Measurements from ENCODE around the gene ZC3H12C. TPM values are rescaled to one million over a fixed set of nuclear protein-coding genes. Genes with fewer than 3 reads are reported as not detected.

ZC3H12C gene
- total RNA-seq, 1 donor from 2014 or later, result 9.7 TPM

- no peaks in the 10 kb centered on the region for H3K27me3 Mint-ChIP-seq (ENCODE audit: unreplicated experiment)
- H3K4me3 Mint-ChIP-seq (ENCODE audit: unreplicated experiment), result no peak overlapping the region
- no peak for TF ChIP-seq CTCF (IDR thresholded peaks at IDR 0.05)
- no peaks in the 10 kb centered on the region for H3K36me3 Mint-ChIP-seq (ENCODE audit: unreplicated experiment)
- H3K9me3 Mint-ChIP-seq (ENCODE audit: unreplicated experiment), result no peaks in the 10 kb centered on the region
- H3K27ac Mint-ChIP-seq (ENCODE audit: unreplicated experiment), result no peak overlapping the region
- DNase-seq (ENCODE audit: extremely low spot score, unreplicated experiment), result no peak
- H3K4me1 Mint-ChIP-seq (ENCODE audit: unreplicated experiment), result peaks cover 7% of the 10 kb centered on the region
Measured at GRCh38 chr11:110174645-110175310, 81.6 kb downstream of the ZC3H12C start.

DNA sequence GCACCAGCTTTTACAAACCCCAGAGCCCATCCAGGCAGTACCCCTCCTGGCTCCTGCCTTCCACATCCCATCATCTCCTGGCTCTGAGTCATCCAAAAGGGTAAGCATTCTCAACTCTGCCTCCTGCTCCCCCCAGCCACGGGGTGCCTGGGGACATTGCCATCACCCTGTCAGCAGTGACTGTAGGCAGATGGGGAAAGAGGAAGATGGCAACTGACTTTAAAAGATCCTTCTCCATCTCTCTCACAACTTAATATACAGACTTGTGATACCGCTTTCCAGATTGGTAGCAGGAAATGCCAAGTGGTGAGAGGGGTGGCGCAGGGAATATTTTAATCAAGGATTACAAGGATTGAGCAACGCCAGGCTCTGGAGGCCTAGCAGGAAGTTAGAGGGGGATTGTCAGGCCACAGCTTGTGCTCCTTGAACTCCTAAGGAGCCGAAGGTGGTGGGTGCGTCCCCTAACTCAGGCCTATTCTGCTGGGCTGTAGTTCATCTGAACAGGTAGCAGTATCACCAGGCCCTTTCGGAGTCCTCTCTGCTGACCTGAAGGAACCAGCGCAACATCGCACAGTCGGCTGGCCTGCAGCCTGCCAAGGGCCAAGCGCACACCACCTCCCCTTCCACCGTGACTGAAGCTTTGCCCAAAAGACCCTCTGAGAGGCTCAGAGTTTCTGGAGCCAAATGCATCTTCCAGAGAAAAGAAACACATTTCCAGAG lies 83.3 kb downstream of the ZC3H12C start:
- Mint-ChIP-seq H3K4me3 (ENCODE audit: unreplicated experiment) (no peak overlapping the region), H3K27me3 (ENCODE audit: unreplicated experiment) (no peaks in the 10 kb centered on the region), H3K4me1 (ENCODE audit: unreplicated experiment) (peaks cover 7% of the 10 kb centered on the region), H3K9me3 (ENCODE audit: unreplicated experiment) (no peaks in the 10 kb centered on the region), H3K27ac (ENCODE audit: unreplicated experiment) (no peak overlapping the region), H3K36me3 (ENCODE audit: unreplicated experiment) (no peaks in the 10 kb centered on the region)
- no peak for TF ChIP-seq CTCF (IDR thresholded peaks at IDR 0.05)
- no peak for DNase-seq (ENCODE audit: extremely low spot score, unreplicated experiment)

DNA sequence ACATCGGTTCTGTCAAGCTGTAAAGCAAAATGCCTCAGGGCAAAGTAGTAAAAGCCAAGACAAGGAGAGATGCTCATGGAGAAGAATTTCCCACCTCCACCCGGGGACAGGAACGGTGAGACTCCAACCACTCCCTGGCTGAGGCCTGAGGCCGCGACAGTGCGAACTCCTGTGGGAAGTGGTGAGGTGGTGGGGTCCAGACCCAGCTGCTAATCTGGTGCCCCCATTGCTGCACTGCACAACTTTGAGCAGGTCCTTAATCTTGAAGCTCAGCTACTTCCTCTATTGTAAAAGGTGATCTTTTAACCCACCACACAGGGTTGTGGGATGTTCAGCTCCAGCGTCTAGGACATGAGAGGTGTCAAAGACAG lies 83.9 kb downstream of the ZC3H12C start:
- H3K4me3 Mint-ChIP-seq (ENCODE audit: unreplicated experiment), result no peak overlapping the region
- no peak overlapping the region for H3K27ac Mint-ChIP-seq (ENCODE audit: unreplicated experiment)

GRCh38 chr11:110179064-110179463 lies 85.9 kb downstream of the ZC3H12C start:
- no peaks in the 10 kb centered on the region for H3K27me3 Mint-ChIP-seq (ENCODE audit: unreplicated experiment)
- no peak for DNase-seq (ENCODE audit: extremely low spot score, unreplicated experiment)
- no peak overlapping the region for H3K4me3 Mint-ChIP-seq (ENCODE audit: unreplicated experiment)
- no peaks in the 10 kb centered on the region for H3K9me3 Mint-ChIP-seq (ENCODE audit: unreplicated experiment)
- peaks cover 7% of the 10 kb centered on the region for H3K4me1 Mint-ChIP-seq (ENCODE audit: unreplicated experiment)
- no peaks in the 10 kb centered on the region for H3K36me3 Mint-ChIP-seq (ENCODE audit: unreplicated experiment)
- H3K27ac Mint-ChIP-seq (ENCODE audit: unreplicated experiment), result no peak overlapping the region
- no peak for TF ChIP-seq CTCF (IDR thresholded peaks at IDR 0.05)

More for the DNA sequence above, 83.9 kb downstream of the ZC3H12C start:
- DNase-seq (ENCODE audit: extremely low spot score, unreplicated experiment), result no peak
- Mint-ChIP-seq H3K36me3 (ENCODE audit: unreplicated experiment) (no peaks in the 10 kb centered on the region), H3K27me3 (ENCODE audit: unreplicated experiment) (no peaks in the 10 kb centered on the region), H3K4me1 (ENCODE audit: unreplicated experiment) (peaks cover 7% of the 10 kb centered on the region), H3K9me3 (ENCODE audit: unreplicated experiment) (no peaks in the 10 kb centered on the region)
- TF ChIP-seq CTCF (IDR thresholded peaks at IDR 0.05), result no peak

DNA sequence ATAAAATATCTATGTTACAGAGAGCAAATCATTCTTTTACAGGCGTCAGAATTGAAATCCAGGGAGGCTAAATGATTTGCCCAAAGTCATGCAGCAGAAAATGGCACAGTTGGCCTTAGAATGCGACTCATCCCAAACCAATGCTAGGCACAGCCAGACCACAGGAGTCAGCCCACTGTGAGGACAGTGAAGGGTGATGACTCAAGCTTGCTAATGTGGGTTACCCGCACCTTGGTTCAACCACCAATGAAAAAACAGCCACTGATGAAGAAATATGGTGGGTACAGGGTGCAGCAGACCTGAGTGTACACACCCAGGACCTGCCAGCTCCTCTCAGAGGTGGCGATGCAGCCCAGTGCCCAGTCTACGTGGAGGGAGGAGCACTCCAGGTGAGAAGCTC lies 89.7 kb downstream of the ZC3H12C start:
- TF ChIP-seq CTCF (IDR thresholded peaks at IDR 0.05), result no peak
- Mint-ChIP-seq H3K4me1 (ENCODE audit: unreplicated experiment) (peaks cover 14% of the 10 kb centered on the region), H3K27ac (ENCODE audit: unreplicated experiment) (no peak overlapping the region), H3K9me3 (ENCODE audit: unreplicated experiment) (no peaks in the 10 kb centered on the region), H3K4me3 (ENCODE audit: unreplicated experiment) (no peak overlapping the region), H3K36me3 (ENCODE audit: unreplicated experiment) (no peaks in the 10 kb centered on the region), H3K27me3 (ENCODE audit: unreplicated experiment) (no peaks in the 10 kb centered on the region)
- no peak for DNase-seq (ENCODE audit: extremely low spot score, unreplicated experiment)

Data from osteocyte (in vitro differentiated cells).